SK-N-SH (cell line): Measurements from ENCODE around the gene RPA3. TPM values are rescaled to one million over a fixed set of nuclear protein-coding genes. Genes with fewer than 3 reads are reported as not detected.

Experiments used
- CTCF ChIA-PET: fragments of 300-600, 350-600 bp; formaldehyde crosslinking; extraction: SDS; loops from one replicate; lab custom pipeline; 2021; lab: Yijun Ruan, JAX
- POLR2A ChIA-PET: fragments of 350-600 bp; sonication (Branson Sonifier 250); formaldehyde crosslinking; extraction: SDS; loops from one replicate; lab custom pipeline; 2020; ENCODE audit warnings: antibody characterized with exemption, inconsistent platforms; lab: Yijun Ruan, JAX
- DNase-seq: peaks from one replicate; pipeline ENCODE4 v3.0.0; 2012
- H2AFZ ChIP-seq: fragments of 200-600 bp; sonication (generic); 2 replicates; pipeline ENCODE4 v1.8.1; 2016; ENCODE audit warnings: antibody characterized with exemption, mild to moderate bottlenecking, low read depth
- H3F3A ChIP-seq: fragments of 200-600 bp; sonication (generic); replicated peaks from 2 replicates; pipeline ENCODE3; 2016; ENCODE audit warnings: antibody characterized with exemption, mild to moderate bottlenecking; ENCODE audit not compliant: insufficient read depth
- H3K27ac ChIP-seq, 2 experiments: fragments of 200-500 bp in 1 of 2; fragments of 200-600 bp in 1 of 2; sonication (Bioruptor generic) in 1 of 2; sonication (generic), shearing (Covaris generic) in 1 of 2; 2 replicates each; pipeline versions ENCODE4 v1.5.1 to v1.6.1; 2014 to 2016; ENCODE audit warnings: low read depth in 2 of 2, inconsistent platforms in 1 of 2, low read length in 1 of 2, mild to moderate bottlenecking in 1 of 2, mixed read lengths in 1 of 2
- H3K27me3 ChIP-seq: fragments of 200-600 bp; sonication (generic), shearing (Covaris generic); 2 replicates; pipeline ENCODE4 v1.6.1; 2016; ENCODE audit warnings: mixed run types; ENCODE audit not compliant: insufficient read depth
- H3K36me3 ChIP-seq, 2 experiments: fragments of 200-500 bp in 1 of 2; fragments of 200-600 bp in 1 of 2; sonication (Bioruptor generic) in 1 of 2; sonication (generic) in 1 of 2; replicated peaks in 1 of 2; 2 replicates each; pipeline versions ENCODE3 to v1.5.1; 2014 to 2016; ENCODE audit warnings: low read length in 1 of 2, mild to moderate bottlenecking in 1 of 2; ENCODE audit not compliant: insufficient read depth in 2 of 2, control insufficient read depth in 1 of 2
- H3K4me1 ChIP-seq, 2 experiments: fragments of 200-500 bp in 1 of 2; fragments of 200-600 bp in 1 of 2; sonication (Bioruptor generic) in 1 of 2; sonication (generic), shearing (Covaris generic) in 1 of 2; 2 replicates each; pipeline versions ENCODE4 v1.5.1 to v1.6.1; 2014 to 2016; ENCODE audit warnings: low read depth in 1 of 2, low read length in 1 of 2, mixed run types in 1 of 2; ENCODE audit not compliant: insufficient read depth in 2 of 2, control insufficient read depth in 1 of 2
- H3K4me2 ChIP-seq: fragments of 200-600 bp; sonication (generic), shearing (Covaris generic); 2 replicates; pipeline ENCODE4 v1.6.1; 2017; ENCODE audit warnings: mixed run types
- H3K4me3 ChIP-seq, 2 experiments: fragments of 200-500 bp in 1 of 2; fragments of 200-600 bp in 1 of 2; sonication (Bioruptor generic) in 1 of 2; sonication (generic), shearing (Covaris generic) in 1 of 2; 2 replicates each; pipeline versions ENCODE4 v1.5.1 to v1.8.1; 2014 to 2016; ENCODE audit warnings: low read depth in 2 of 2, inconsistent platforms in 1 of 2, low read length in 1 of 2, mild to moderate bottlenecking in 1 of 2, mixed read lengths in 1 of 2, moderate library complexity in 1 of 2
- H3K79me2 ChIP-seq: fragments of 200-600 bp; sonication (generic); 2 replicates; pipeline ENCODE4 v1.8.1; 2017; ENCODE audit warnings: mild to moderate bottlenecking; ENCODE audit not compliant: insufficient read depth
- H3K9ac ChIP-seq: fragments of 200-600 bp; sonication (generic); 2 replicates; pipeline ENCODE4 v1.6.1; 2017; ENCODE audit warnings: mixed run types
- H3K9me2 ChIP-seq: fragments of 200-600 bp; sonication (generic); 2 replicates; pipeline ENCODE4 v1.6.1; 2017; ENCODE audit warnings: mixed run types
- H3K9me3 ChIP-seq: fragments of 200-600 bp; sonication (generic); 2 replicates; pipeline ENCODE4 v1.6.1; 2017; ENCODE audit warnings: mixed run types, mild to moderate bottlenecking, moderate library complexity
- H4K20me1 ChIP-seq: fragments of 200-600 bp; sonication (generic); 2 replicates; pipeline ENCODE4 v1.6.1; 2017; ENCODE audit warnings: mild to moderate bottlenecking, mixed run types; ENCODE audit not compliant: insufficient read depth
- CTCF ChIP-seq: fragments of 200-600 bp; sonication (generic); IDR thresholded peaks from 2 replicates; pipeline ENCODE4 v1.6.1; 2017; ENCODE audit warnings: antibody characterized with exemption, mild to moderate bottlenecking, moderate library complexity
- ELF1 ChIP-seq: IDR thresholded peaks from 2 replicates; pipeline ENCODE4 v1.4.0; 2012
- EZH2phosphoT487 ChIP-seq: fragments of 200-600 bp; sonication (generic); IDR thresholded peaks from 2 replicates; pipeline ENCODE4 v1.6.1; 2017; ENCODE audit warnings: low read depth, mixed run types, mild to moderate bottlenecking, antibody characterized with exemption, moderate library complexity, borderline replicate concordance
- FOSL2 ChIP-seq: IDR thresholded peaks from 2 replicates; pipeline ENCODE4 v1.4.0; 2012; ENCODE audit warnings: low read depth, mild to moderate bottlenecking, moderate library complexity, borderline replicate concordance
- FOXJ3 ChIP-seq: sonication (generic); formaldehyde crosslinking; IDR thresholded peaks from 2 replicates; pipeline ENCODE4 v1.5.1; 2020; ENCODE audit warnings: mild to moderate bottlenecking, missing genetic modification reagents
- GABPA ChIP-seq: IDR thresholded peaks from 2 replicates; pipeline ENCODE4 v1.4.0; 2012; ENCODE audit warnings: low read depth, mild to moderate bottlenecking
- GATA2 ChIP-seq: sonication (generic); formaldehyde crosslinking; IDR thresholded peaks from 2 replicates; pipeline ENCODE4 v1.5.0; 2020; ENCODE audit warnings: mild to moderate bottlenecking, missing genetic modification reagents
- JUND ChIP-seq: IDR thresholded peaks from 2 replicates; pipeline ENCODE4 v1.4.0; 2012
- POLR2AphosphoS5 ChIP-seq: IDR thresholded peaks from 2 replicates; pipeline ENCODE4 v1.6.1; 2012; ENCODE audit warnings: low read depth, low read length
- RFX5 ChIP-seq: IDR thresholded peaks from 2 replicates; pipeline ENCODE4 v1.6.1; 2012; ENCODE audit warnings: mild to moderate bottlenecking, improper control_type of control experiment, low read length
- TEAD4 ChIP-seq: IDR thresholded peaks from 2 replicates; pipeline ENCODE4 v1.4.0; 2012; ENCODE audit warnings: mild to moderate bottlenecking, borderline replicate concordance; ENCODE audit not compliant: insufficient read depth
- ZBTB33 ChIP-seq: IDR thresholded peaks from 2 replicates; pipeline ENCODE4 v1.4.0; 2012; ENCODE audit warnings: low read depth, borderline replicate concordance
- WGBS: methylation state at CpG from one replicate; pipeline ENCODE4 v1.1.6; 2017; ENCODE audit warnings: low lambda C conversion rate; 5-methylcytosine and 5-hydroxymethylcytosine counted together
- polyA plus RNA-seq, 3 experiments: library from polyadenylated mRNA; depleted of rRNA; stranded (reverse); fragments of >200 nt; gene quantifications; 2 replicates each; pipeline ENCODE4 v1.2.3, GENCODE V29; 2012
- TF ChIP-seq, protein P1 (sequence below): IDR thresholded peaks from 2 replicates; pipeline ENCODE4 v1.4.0; 2012; ENCODE audit warnings: low read depth, borderline replicate concordance
- TF ChIP-seq, protein P2 (sequence below): IDR thresholded peaks from 2 replicates; pipeline ENCODE4; 2012
- TF ChIP-seq, protein P3 (sequence below): IDR thresholded peaks from 2 replicates; pipeline ENCODE4 v1.6.1; 2012; ENCODE audit warnings: mild to moderate bottlenecking, low read depth, low read length, moderate library complexity

The RPA3 gene
- polyA plus RNA-seq, 1 of the 3 experiments (the other 2 are of a cell fraction): 39.0 TPM

DNA sequence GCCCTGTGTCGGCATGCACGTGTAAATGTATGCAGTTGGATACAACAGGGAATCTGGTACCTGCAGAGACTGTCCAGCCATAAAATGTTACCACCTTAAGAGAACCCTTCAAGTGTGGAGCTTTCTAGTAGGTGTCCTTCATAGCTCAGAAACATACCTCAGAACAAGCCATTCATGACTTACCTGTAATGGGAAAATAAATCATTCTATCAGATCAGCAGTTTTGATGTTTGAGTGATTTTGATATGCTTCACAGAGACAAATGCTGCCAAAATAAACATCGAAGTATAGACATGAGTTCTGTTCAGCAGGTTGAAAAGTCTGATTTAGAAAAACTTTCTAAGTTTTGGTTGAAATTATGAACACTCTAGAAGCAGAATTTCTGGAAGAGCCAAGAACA, 111.4 kb downstream of the RPA3 start:
- Histone ChIP-seq H3K27me3 (no peaks in the 10 kb centered on the region), H3K4me1 (peaks cover 0 to 22% of the 10 kb centered on the region in 2 experiments; a peak in 2 of 4 replicates), H3F3A (peaks cover 9% of the 10 kb centered on the region), H3K36me3 (peaks cover 38 to 57% of the 10 kb centered on the region in 2 experiments), H3K79me2 (no peaks in the 10 kb centered on the region), H3K4me3 (no peak overlapping the region), H3K9ac (no peak overlapping the region), H3K9me3 (no peaks in the 10 kb centered on the region), H3K4me2 (no peak overlapping the region), H3K9me2 (no peaks in the 10 kb centered on the region), H3K27ac (peak overlapping the region in 1 of 2 experiments; percentile 35; a peak in 1 of 4 replicates), H2AFZ (no peak overlapping the region), H4K20me1 (no peaks in the 10 kb centered on the region)
- ChIA-PET POLR2A (no interaction called here), CTCF (interaction anchor here (0.9 to 1.6 kb wide), 6 partner anchors 8 to 610 kb away, joined by 3 to 4 read pairs (median 3); no protein-coding TSS in a partner anchor)
- no peak for TF ChIP-seq ZBTB33
- no peak for TF ChIP-seq ELF1
- TF ChIP-seq, protein P1, sequence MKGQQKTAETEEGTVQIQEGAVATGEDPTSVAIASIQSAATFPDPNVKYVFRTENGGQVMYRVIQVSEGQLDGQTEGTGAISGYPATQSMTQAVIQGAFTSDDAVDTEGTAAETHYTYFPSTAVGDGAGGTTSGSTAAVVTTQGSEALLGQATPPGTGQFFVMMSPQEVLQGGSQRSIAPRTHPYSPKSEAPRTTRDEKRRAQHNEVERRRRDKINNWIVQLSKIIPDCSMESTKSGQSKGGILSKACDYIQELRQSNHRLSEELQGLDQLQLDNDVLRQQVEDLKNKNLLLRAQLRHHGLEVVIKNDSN: no peak
- TF ChIP-seq FOXJ3 (CRISPR knock-in tag): no peak
- TF ChIP-seq RFX5: no peak
- no peak for TF ChIP-seq JUND
- TF ChIP-seq, protein P2, sequence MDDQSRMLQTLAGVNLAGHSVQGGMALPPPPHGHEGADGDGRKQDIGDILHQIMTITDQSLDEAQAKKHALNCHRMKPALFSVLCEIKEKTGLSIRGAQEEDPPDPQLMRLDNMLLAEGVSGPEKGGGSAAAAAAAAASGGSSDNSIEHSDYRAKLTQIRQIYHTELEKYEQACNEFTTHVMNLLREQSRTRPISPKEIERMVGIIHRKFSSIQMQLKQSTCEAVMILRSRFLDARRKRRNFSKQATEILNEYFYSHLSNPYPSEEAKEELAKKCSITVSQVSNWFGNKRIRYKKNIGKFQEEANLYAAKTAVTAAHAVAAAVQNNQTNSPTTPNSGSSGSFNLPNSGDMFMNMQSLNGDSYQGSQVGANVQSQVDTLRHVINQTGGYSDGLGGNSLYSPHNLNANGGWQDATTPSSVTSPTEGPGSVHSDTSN: no peak
- no peak for TF ChIP-seq CTCF
- DNase-seq: no peak
- 64% methylated on average over 3 of the region's 3 CpGs for WGBS

DNA sequence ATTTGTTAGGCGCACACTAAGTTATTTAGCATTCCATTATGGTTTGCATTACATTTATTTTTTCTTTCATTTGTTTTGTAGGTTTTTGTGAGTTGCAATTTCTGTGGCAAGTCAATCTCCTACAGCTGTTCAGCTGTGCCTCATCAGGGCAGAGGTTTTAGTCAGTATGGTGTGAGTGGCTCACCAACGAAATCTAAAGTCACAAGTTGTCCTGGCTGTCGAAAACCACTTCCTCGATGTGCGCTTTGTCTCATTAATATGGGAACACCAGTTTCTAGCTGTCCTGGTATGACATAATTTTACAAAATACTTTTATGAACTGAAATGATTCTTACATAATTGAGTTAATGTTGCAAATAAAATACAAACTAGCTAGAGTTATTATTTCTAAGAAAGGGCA, 122.2 kb downstream of the RPA3 start:
- Histone ChIP-seq H2AFZ (no peak overlapping the region), H4K20me1 (no peaks in the 10 kb centered on the region), H3K4me1 (no peaks in the 10 kb centered on the region), H3F3A (no peaks in the 10 kb centered on the region), H3K36me3 (peaks cover 49 to 51% of the 10 kb centered on the region in 2 experiments), H3K27me3 (no peaks in the 10 kb centered on the region), H3K9me3 (no peaks in the 10 kb centered on the region), H3K4me3 (no peak overlapping the region), H3K9me2 (no peaks in the 10 kb centered on the region), H3K9ac (no peak overlapping the region), H3K79me2 (no peaks in the 10 kb centered on the region), H3K4me2 (no peak overlapping the region), H3K27ac (peak overlapping the region in 1 of 2 experiments; percentile 54; a peak in 2 of 4 replicates)
- ChIA-PET POLR2A (interaction anchor here (1.2 kb wide), 1 partner anchor 695 kb away, joined by 3 read pairs; no protein-coding TSS in a partner anchor), CTCF (interaction anchor here (0.6 to 3.8 kb wide), 28 partner anchors 11 to 731 kb away, joined by 3 to 43 read pairs (median 4); partner anchors contain the start of gene UMAD1)
- no peak for DNase-seq
- WGBS: 95% methylated on average over 5 of the region's 5 CpGs
- TF ChIP-seq FOSL2 (no peak), GABPA (no peak), EZH2phosphoT487 (no peak), ZBTB33 (no peak), TEAD4 (no peak), POLR2AphosphoS5 (no peak), GATA2 (CRISPR knock-in tag) (no peak)
- TF ChIP-seq, protein P3, sequence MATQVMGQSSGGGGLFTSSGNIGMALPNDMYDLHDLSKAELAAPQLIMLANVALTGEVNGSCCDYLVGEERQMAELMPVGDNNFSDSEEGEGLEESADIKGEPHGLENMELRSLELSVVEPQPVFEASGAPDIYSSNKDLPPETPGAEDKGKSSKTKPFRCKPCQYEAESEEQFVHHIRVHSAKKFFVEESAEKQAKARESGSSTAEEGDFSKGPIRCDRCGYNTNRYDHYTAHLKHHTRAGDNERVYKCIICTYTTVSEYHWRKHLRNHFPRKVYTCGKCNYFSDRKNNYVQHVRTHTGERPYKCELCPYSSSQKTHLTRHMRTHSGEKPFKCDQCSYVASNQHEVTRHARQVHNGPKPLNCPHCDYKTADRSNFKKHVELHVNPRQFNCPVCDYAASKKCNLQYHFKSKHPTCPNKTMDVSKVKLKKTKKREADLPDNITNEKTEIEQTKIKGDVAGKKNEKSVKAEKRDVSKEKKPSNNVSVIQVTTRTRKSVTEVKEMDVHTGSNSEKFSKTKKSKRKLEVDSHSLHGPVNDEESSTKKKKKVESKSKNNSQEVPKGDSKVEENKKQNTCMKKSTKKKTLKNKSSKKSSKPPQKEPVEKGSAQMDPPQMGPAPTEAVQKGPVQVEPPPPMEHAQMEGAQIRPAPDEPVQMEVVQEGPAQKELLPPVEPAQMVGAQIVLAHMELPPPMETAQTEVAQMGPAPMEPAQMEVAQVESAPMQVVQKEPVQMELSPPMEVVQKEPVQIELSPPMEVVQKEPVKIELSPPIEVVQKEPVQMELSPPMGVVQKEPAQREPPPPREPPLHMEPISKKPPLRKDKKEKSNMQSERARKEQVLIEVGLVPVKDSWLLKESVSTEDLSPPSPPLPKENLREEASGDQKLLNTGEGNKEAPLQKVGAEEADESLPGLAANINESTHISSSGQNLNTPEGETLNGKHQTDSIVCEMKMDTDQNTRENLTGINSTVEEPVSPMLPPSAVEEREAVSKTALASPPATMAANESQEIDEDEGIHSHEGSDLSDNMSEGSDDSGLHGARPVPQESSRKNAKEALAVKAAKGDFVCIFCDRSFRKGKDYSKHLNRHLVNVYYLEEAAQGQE: no peak
